ENCODE data around the gene TRAPPC2L.

TRAPPC2L gene

DNA sequence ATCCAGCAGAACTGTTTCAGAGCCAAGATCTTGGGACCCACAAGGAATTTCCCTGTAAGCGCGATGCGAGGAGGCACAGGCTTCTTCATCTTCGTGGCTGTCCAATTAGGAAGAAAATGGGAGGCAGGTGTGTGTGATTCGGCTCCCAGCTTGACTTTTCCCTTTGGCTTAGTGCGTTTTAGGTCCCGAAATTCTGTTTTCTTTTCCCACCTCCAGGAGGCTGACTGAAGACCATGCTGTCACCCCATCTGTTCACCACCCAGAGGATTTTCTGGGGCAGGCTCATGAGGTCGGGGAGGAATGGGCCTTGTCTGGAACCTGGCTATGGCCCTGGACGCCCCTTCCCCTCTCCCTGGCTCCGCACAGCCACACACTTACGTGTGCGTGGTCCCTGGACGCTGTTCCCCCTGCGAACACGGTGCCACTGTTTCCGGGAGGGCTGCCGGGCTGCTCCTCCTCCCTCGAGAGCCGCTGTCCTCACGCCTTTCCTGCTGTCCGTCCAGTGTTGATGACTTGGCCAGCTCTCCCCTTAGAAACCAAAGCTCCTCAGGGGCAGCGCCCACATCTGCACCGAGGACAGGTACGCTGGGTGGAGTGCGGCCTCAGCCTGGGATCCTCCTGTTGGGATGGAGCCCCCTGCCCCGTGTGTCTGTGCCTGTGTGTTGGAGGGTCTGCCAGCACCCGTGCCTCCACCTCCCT, 12.2 kb downstream of the TRAPPC2L start:
- Histone ChIP-seq H3K9me3 (ENCODE audit: control insufficient read depth, low read length) (no peaks in the 10 kb centered on the region), H3K27ac (ENCODE audit: insufficient read depth, low read length, poor library complexity, severe bottlenecking) (no peak overlapping the region), H3K36me3 (ENCODE audit: control insufficient read depth, insufficient read depth, low read length) (no peaks in the 10 kb centered on the region), H3K4me3 (ENCODE audit: insufficient read depth, low read depth, low read length, poor library complexity, severe bottlenecking) (no peak overlapping the region), H3K4me1 (ENCODE audit: control insufficient read depth, insufficient read depth, low read length, poor library complexity, severe bottlenecking) (no peaks in the 10 kb centered on the region), H3K27me3 (replicated peaks; ENCODE audit: control insufficient read depth, insufficient read depth, low read length, poor library complexity, severe bottlenecking) (peaks cover 12% of the 10 kb centered on the region)
- DNase-seq, result no peak

DNA sequence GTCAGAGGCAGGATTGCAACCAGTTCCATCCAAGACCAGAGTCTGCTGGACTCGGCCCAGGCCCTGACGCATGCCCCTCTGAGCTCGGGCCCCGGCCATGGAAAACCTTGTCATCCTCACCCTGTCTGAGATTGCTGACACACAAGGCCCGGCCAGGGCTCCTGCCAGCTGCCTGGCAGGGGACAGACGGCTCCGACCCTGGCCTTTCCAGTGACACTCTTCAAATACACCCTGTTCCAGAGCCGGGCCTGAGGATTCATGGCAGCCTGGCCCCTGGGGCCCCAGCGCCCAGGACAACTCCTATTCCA, 12.7 kb downstream of the TRAPPC2L start:
- Histone ChIP-seq H3K36me3 (ENCODE audit: control insufficient read depth, insufficient read depth, low read length) (no peaks in the 10 kb centered on the region), H3K9me3 (ENCODE audit: control insufficient read depth, low read length) (no peaks in the 10 kb centered on the region), H3K27ac (ENCODE audit: insufficient read depth, low read length, poor library complexity, severe bottlenecking) (no peak overlapping the region), H3K4me3 (ENCODE audit: insufficient read depth, low read depth, low read length, poor library complexity, severe bottlenecking) (no peak overlapping the region), H3K4me1 (ENCODE audit: control insufficient read depth, insufficient read depth, low read length, poor library complexity, severe bottlenecking) (no peaks in the 10 kb centered on the region), H3K27me3 (replicated peaks; ENCODE audit: control insufficient read depth, insufficient read depth, low read length, poor library complexity, severe bottlenecking) (peaks cover 12% of the 10 kb centered on the region)
- DNase-seq, result no peak

DNA sequence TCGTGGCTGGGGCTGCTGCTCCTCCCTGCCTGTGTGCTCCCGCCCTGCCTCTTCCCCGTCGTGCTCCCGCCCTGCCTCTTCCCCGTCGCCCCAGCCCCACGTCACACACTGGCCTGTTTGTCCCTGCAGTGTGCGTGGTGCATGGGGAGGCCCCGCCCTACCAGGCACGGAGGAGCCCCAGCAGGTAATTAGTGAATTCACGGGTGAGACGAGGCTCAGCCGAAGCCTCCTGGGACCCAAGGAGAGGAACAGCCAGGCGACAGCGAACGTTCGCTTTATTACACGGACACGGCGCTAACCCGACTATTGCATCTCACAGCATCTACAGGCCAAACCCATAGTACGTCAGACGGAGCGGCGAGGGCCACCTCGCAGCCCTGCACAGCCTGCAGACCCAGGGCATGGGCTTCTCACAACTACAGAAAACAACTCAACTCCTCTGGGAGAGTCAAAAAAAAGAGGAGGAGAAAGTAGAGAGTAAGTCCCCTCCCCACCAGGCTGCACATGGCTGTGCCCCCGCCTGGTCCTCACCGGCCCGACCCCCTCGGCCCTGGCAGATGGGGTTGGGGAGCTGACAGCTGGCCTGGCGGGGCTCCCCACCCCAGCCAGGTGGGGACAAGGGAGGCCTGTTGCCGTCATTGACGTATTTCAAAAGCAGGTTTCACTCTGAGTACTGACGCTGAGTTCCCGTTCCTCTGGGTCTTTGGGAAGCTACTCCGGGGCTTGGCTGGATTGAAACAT, 13.9 kb downstream of the TRAPPC2L start:
- H3K4me1 ChIP-seq (ENCODE audit: control insufficient read depth, insufficient read depth, low read length, poor library complexity, severe bottlenecking), result no peaks in the 10 kb centered on the region
- H3K36me3 ChIP-seq (ENCODE audit: control insufficient read depth, insufficient read depth, low read length), result no peaks in the 10 kb centered on the region
- no peak overlapping the region for H3K4me3 ChIP-seq (ENCODE audit: insufficient read depth, low read depth, low read length, poor library complexity, severe bottlenecking)
- H3K27me3 ChIP-seq (replicated peaks; ENCODE audit: control insufficient read depth, insufficient read depth, low read length, poor library complexity, severe bottlenecking), result peaks cover 12% of the 10 kb centered on the region
- H3K27ac ChIP-seq (ENCODE audit: insufficient read depth, low read length, poor library complexity, severe bottlenecking), result no peak overlapping the region
- no peaks in the 10 kb centered on the region for H3K9me3 ChIP-seq (ENCODE audit: control insufficient read depth, low read length)
- no peak for DNase-seq

DNA sequence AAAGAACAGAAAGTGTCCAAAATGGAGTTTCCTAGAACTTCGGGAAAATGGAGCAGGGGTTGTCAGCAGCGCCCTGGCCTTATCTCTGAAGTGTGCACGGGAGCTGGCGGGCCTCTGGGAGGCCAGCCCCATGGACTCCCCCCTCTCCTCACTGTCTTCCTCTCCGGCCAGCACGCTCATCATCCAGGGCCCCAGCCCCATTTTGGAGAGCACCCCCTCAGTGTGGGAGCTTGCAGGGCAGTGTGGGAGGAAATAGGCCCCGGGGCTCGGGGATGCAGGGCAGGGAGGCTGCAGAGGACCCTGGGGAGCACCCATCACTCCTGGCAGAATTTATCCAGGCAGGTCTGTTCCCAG, 14.4 kb downstream of the TRAPPC2L start:
- Histone ChIP-seq H3K4me1 (ENCODE audit: control insufficient read depth, insufficient read depth, low read length, poor library complexity, severe bottlenecking) (no peaks in the 10 kb centered on the region), H3K36me3 (ENCODE audit: control insufficient read depth, insufficient read depth, low read length) (no peaks in the 10 kb centered on the region), H3K9me3 (ENCODE audit: control insufficient read depth, low read length) (no peaks in the 10 kb centered on the region), H3K27me3 (replicated peaks; ENCODE audit: control insufficient read depth, insufficient read depth, low read length, poor library complexity, severe bottlenecking) (peaks cover 12% of the 10 kb centered on the region), H3K27ac (ENCODE audit: insufficient read depth, low read length, poor library complexity, severe bottlenecking) (no peak overlapping the region), H3K4me3 (ENCODE audit: insufficient read depth, low read depth, low read length, poor library complexity, severe bottlenecking) (no peak overlapping the region)
- DNase-seq, result no peak

DNA sequence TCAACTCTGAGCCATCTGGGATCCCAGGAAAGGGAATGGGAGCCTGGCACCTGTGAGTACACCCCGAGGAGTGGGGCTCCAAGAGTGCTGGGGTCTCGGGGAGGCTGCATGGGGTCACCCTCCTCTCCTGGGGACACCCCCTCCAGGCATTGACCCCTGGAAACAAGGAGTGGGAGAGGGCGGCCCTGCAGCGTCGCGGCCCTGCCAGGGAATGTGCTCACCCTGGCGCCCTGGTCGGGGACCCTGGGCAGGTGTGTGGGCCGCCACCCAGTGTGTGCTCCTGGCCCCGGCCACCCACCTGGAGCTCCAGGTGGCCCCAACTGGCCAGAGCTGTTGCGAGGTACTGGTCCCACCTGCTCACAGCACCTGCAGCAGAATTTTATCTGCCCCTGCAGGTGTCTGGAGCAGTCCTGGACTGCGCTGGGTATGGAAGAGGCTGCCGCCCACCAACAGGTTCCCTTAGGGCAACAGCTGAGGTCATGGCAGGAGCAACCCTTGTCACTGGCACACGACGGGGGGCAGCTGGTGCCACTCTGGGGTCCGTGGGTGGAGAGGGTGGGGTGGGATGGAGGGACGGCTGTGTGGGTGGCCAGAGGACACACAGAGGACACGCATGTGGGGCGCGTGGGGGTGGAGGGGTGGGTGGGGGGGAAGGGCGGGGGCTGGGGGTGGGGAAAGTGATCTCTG, 14.9 kb downstream of the TRAPPC2L start:
- no peak for DNase-seq
- Histone ChIP-seq H3K9me3 (ENCODE audit: control insufficient read depth, low read length) (no peaks in the 10 kb centered on the region), H3K27me3 (replicated peaks; ENCODE audit: control insufficient read depth, insufficient read depth, low read length, poor library complexity, severe bottlenecking) (peaks cover 12% of the 10 kb centered on the region), H3K27ac (ENCODE audit: insufficient read depth, low read length, poor library complexity, severe bottlenecking) (no peak overlapping the region), H3K36me3 (ENCODE audit: control insufficient read depth, insufficient read depth, low read length) (no peaks in the 10 kb centered on the region), H3K4me3 (ENCODE audit: insufficient read depth, low read depth, low read length, poor library complexity, severe bottlenecking) (no peak overlapping the region), H3K4me1 (ENCODE audit: control insufficient read depth, insufficient read depth, low read length, poor library complexity, severe bottlenecking) (no peaks in the 10 kb centered on the region)

DNA sequence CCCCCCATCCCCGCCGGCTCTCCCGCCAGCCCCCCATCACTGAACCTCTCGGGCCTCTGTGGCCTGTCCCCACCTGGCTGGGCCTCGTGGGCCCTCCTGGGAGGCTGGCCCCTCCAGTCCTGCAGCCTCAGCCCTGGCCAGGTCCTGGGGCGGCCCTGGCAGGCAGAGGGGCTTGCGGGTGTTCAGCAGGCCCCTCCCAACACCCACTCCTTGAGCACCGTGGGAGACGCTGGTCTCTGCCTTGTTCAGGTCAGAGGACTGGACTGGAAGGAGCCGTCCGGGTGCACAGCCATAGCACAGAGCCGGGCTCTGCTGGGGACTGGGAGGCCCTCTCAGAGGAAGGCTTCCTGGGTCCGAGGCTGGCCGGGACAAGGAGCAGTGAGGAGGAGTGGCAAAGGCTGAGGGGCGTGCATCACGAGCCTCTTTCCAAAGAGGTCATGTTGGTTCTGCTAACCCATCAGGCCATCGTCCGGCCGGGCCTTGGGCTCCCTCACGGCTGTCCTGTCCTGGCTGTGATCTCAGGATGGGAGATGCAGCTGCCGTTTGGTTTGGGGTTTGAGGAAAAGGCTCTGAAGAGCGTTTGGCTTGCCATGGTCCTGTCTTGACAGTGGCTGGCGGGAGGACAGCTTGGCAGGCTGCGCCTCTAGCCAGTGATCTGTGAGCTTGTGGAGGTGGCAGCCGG, 15.9 kb downstream of the TRAPPC2L start:
- H3K27me3 ChIP-seq (replicated peaks; ENCODE audit: control insufficient read depth, insufficient read depth, low read length, poor library complexity, severe bottlenecking), result peaks cover 12% of the 10 kb centered on the region
- H3K9me3 ChIP-seq (ENCODE audit: control insufficient read depth, low read length), result no peaks in the 10 kb centered on the region
- H3K4me1 ChIP-seq (ENCODE audit: control insufficient read depth, insufficient read depth, low read length, poor library complexity, severe bottlenecking), result no peaks in the 10 kb centered on the region
- no peak overlapping the region for H3K4me3 ChIP-seq (ENCODE audit: insufficient read depth, low read depth, low read length, poor library complexity, severe bottlenecking)
- no peaks in the 10 kb centered on the region for H3K36me3 ChIP-seq (ENCODE audit: control insufficient read depth, insufficient read depth, low read length)
- no peak for DNase-seq
- no peak overlapping the region for H3K27ac ChIP-seq (ENCODE audit: insufficient read depth, low read length, poor library complexity, severe bottlenecking)

DNA sequence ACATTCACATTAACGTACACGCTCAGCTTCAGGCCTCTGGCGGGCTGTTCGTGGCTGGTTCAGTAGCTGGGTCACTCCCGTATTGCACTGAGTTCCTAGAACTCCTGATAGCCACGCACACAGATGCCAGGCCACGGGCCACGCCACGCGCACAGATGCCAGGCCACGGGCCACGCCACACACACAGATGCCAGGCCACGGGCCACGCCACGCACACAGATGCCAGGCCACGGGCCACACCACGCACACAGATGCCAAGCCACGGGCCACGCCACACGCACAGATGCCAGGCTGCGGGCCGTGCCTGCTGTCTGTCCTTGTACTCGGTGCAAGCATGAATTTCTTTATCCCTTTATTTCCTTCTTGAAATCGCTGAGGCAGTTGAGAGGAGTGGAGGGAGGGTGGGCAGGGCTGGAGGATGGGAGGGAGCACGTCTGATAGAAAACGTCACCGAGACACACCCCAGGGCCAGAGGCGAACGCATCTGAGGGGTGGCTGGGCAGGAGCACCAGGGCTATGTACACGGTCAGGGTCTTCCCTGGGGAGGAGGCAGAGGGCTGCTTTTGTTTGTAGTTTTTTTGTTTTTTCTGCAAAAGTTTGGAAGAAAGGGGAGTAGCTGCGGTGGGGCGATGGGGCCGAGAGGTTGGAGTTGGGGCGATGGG, 18.1 kb downstream of the TRAPPC2L start:
- Histone ChIP-seq H3K36me3 (ENCODE audit: control insufficient read depth, insufficient read depth, low read length) (no peaks in the 10 kb centered on the region), H3K27me3 (replicated peaks; ENCODE audit: control insufficient read depth, insufficient read depth, low read length, poor library complexity, severe bottlenecking) (peaks cover 12% of the 10 kb centered on the region), H3K4me3 (ENCODE audit: insufficient read depth, low read depth, low read length, poor library complexity, severe bottlenecking) (no peak overlapping the region), H3K4me1 (ENCODE audit: control insufficient read depth, insufficient read depth, low read length, poor library complexity, severe bottlenecking) (no peaks in the 10 kb centered on the region), H3K27ac (ENCODE audit: insufficient read depth, low read length, poor library complexity, severe bottlenecking) (no peak overlapping the region), H3K9me3 (ENCODE audit: control insufficient read depth, low read length) (no peaks in the 10 kb centered on the region)
- no peak for DNase-seq

DNA sequence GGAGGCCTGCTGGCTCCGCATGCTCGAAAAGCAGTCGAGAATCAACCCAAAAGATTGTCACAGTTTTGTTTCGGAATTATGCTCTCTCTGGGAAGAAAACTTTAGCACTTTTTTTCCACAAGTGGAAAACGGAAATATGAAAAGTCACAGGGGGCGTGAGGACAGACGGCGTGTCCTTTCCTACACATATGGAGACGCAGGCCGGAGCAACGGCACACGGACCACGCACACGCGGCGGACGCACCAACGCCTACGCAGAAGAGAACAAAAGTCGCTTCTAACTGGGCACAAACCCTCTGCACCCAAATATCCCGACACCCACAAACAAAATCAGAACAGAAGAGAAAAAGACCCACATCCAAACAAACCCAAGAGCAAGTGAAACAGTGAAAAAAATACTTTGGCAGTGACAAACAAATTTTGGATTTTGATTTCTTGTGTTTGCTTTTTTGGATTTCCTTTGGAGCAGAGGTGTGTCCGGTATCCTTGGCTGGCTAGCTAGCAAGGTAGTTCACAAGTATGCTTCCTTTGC, 18.8 kb downstream of the TRAPPC2L start:
- no peaks in the 10 kb centered on the region for H3K36me3 ChIP-seq (ENCODE audit: control insufficient read depth, insufficient read depth, low read length)
- no peaks in the 10 kb centered on the region for H3K9me3 ChIP-seq (ENCODE audit: control insufficient read depth, low read length)
- H3K27me3 ChIP-seq (replicated peaks; ENCODE audit: control insufficient read depth, insufficient read depth, low read length, poor library complexity, severe bottlenecking), result peaks cover 7% of the 10 kb centered on the region
- H3K4me3 ChIP-seq (ENCODE audit: insufficient read depth, low read depth, low read length, poor library complexity, severe bottlenecking), result no peak overlapping the region
- H3K4me1 ChIP-seq (ENCODE audit: control insufficient read depth, insufficient read depth, low read length, poor library complexity, severe bottlenecking), result no peaks in the 10 kb centered on the region
- no peak overlapping the region for H3K27ac ChIP-seq (ENCODE audit: insufficient read depth, low read length, poor library complexity, severe bottlenecking)
- no peak for DNase-seq

DNA sequence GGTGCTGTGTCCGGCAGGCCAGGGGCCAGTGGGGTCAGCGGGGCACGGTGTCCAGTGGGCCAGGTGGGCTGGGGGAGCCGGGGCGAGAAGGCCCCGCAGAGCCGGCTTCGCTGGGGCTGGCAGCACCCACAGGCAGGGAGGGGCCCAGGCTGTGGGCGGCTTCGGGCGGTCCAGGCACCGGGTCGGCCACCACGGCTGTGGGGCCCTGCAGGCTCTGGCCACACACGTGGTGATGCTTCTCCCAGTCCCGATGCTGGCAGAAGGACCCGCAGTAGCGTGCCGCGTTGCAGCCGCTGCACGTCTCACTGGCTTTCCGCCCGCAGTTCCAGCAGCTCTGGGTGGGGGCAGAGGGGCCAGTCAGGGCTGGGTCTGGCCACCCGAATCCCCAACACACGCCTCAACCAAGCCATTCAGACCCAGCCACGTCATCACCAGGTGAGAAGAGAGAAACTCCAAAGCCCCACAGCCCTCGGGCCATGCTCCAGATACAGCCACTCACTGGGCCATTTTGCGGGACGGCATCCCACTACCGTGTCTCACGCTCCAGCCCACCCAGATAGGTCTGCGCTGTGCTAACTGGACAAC, 20.1 kb downstream of the TRAPPC2L start:
- Histone ChIP-seq H3K9me3 (ENCODE audit: control insufficient read depth, low read length) (no peaks in the 10 kb centered on the region), H3K27ac (ENCODE audit: insufficient read depth, low read length, poor library complexity, severe bottlenecking) (no peak overlapping the region), H3K4me1 (ENCODE audit: control insufficient read depth, insufficient read depth, low read length, poor library complexity, severe bottlenecking) (no peaks in the 10 kb centered on the region), H3K27me3 (replicated peaks; ENCODE audit: control insufficient read depth, insufficient read depth, low read length, poor library complexity, severe bottlenecking) (no peaks in the 10 kb centered on the region), H3K36me3 (ENCODE audit: control insufficient read depth, insufficient read depth, low read length) (no peaks in the 10 kb centered on the region), H3K4me3 (ENCODE audit: insufficient read depth, low read depth, low read length, poor library complexity, severe bottlenecking) (no peak overlapping the region)
- DNase-seq, result no peak
